SK-N-SH (cell line): ENCODE measurements around the gene ATE1. TPM values are rescaled to one million over a fixed set of nuclear protein-coding genes. Genes with fewer than 3 reads are reported as not detected.

Experiments
- CTCF ChIA-PET: fragments of 300-600, 350-600 bp; formaldehyde crosslinking; extraction: SDS; loops from one replicate; lab custom pipeline; 2021; lab: Yijun Ruan, JAX
- POLR2A ChIA-PET: fragments of 350-600 bp; sonication (Branson Sonifier 250); formaldehyde crosslinking; extraction: SDS; loops from one replicate; lab custom pipeline; 2020; ENCODE audit warnings: antibody characterized with exemption, inconsistent platforms; lab: Yijun Ruan, JAX
- DNase-seq: peaks from one replicate; pipeline ENCODE4 v3.0.0; 2012
- H2AFZ ChIP-seq: fragments of 200-600 bp; sonication (generic); 2 replicates; pipeline ENCODE4 v1.8.1; 2016; ENCODE audit warnings: antibody characterized with exemption, mild to moderate bottlenecking, low read depth
- H3F3A ChIP-seq: fragments of 200-600 bp; sonication (generic); replicated peaks from 2 replicates; pipeline ENCODE3; 2016; ENCODE audit warnings: antibody characterized with exemption, mild to moderate bottlenecking; ENCODE audit not compliant: insufficient read depth
- H3K27ac ChIP-seq, 2 experiments: fragments of 200-500 bp in 1 of 2; fragments of 200-600 bp in 1 of 2; sonication (Bioruptor generic) in 1 of 2; sonication (generic), shearing (Covaris generic) in 1 of 2; 2 replicates each; pipeline versions ENCODE4 v1.5.1 to v1.6.1; 2014 to 2016; ENCODE audit warnings: low read depth in 2 of 2, inconsistent platforms in 1 of 2, low read length in 1 of 2, mild to moderate bottlenecking in 1 of 2, mixed read lengths in 1 of 2
- H3K27me3 ChIP-seq: fragments of 200-600 bp; sonication (generic), shearing (Covaris generic); 2 replicates; pipeline ENCODE4 v1.6.1; 2016; ENCODE audit warnings: mixed run types; ENCODE audit not compliant: insufficient read depth
- H3K36me3 ChIP-seq, 2 experiments: fragments of 200-500 bp in 1 of 2; fragments of 200-600 bp in 1 of 2; sonication (Bioruptor generic) in 1 of 2; sonication (generic) in 1 of 2; replicated peaks in 1 of 2; 2 replicates each; pipeline versions ENCODE3 to v1.5.1; 2014 to 2016; ENCODE audit warnings: low read length in 1 of 2, mild to moderate bottlenecking in 1 of 2; ENCODE audit not compliant: insufficient read depth in 2 of 2, control insufficient read depth in 1 of 2
- H3K4me1 ChIP-seq, 2 experiments: fragments of 200-500 bp in 1 of 2; fragments of 200-600 bp in 1 of 2; sonication (Bioruptor generic) in 1 of 2; sonication (generic), shearing (Covaris generic) in 1 of 2; 2 replicates each; pipeline versions ENCODE4 v1.5.1 to v1.6.1; 2014 to 2016; ENCODE audit warnings: low read depth in 1 of 2, low read length in 1 of 2, mixed run types in 1 of 2; ENCODE audit not compliant: insufficient read depth in 2 of 2, control insufficient read depth in 1 of 2
- H3K4me2 ChIP-seq: fragments of 200-600 bp; sonication (generic), shearing (Covaris generic); 2 replicates; pipeline ENCODE4 v1.6.1; 2017; ENCODE audit warnings: mixed run types
- H3K4me3 ChIP-seq, 2 experiments: fragments of 200-500 bp in 1 of 2; fragments of 200-600 bp in 1 of 2; sonication (Bioruptor generic) in 1 of 2; sonication (generic), shearing (Covaris generic) in 1 of 2; 2 replicates each; pipeline versions ENCODE4 v1.5.1 to v1.8.1; 2014 to 2016; ENCODE audit warnings: low read depth in 2 of 2, inconsistent platforms in 1 of 2, low read length in 1 of 2, mild to moderate bottlenecking in 1 of 2, mixed read lengths in 1 of 2, moderate library complexity in 1 of 2
- H3K79me2 ChIP-seq: fragments of 200-600 bp; sonication (generic); 2 replicates; pipeline ENCODE4 v1.8.1; 2017; ENCODE audit warnings: mild to moderate bottlenecking; ENCODE audit not compliant: insufficient read depth
- H3K9ac ChIP-seq: fragments of 200-600 bp; sonication (generic); 2 replicates; pipeline ENCODE4 v1.6.1; 2017; ENCODE audit warnings: mixed run types
- H3K9me2 ChIP-seq: fragments of 200-600 bp; sonication (generic); 2 replicates; pipeline ENCODE4 v1.6.1; 2017; ENCODE audit warnings: mixed run types
- H3K9me3 ChIP-seq: fragments of 200-600 bp; sonication (generic); 2 replicates; pipeline ENCODE4 v1.6.1; 2017; ENCODE audit warnings: mixed run types, mild to moderate bottlenecking, moderate library complexity
- H4K20me1 ChIP-seq: fragments of 200-600 bp; sonication (generic); 2 replicates; pipeline ENCODE4 v1.6.1; 2017; ENCODE audit warnings: mild to moderate bottlenecking, mixed run types; ENCODE audit not compliant: insufficient read depth
- ELF1 ChIP-seq: IDR thresholded peaks from 2 replicates; pipeline ENCODE4 v1.4.0; 2012
- FOXJ3 ChIP-seq: sonication (generic); formaldehyde crosslinking; IDR thresholded peaks from 2 replicates; pipeline ENCODE4 v1.5.1; 2020; ENCODE audit warnings: mild to moderate bottlenecking, missing genetic modification reagents
- GABPA ChIP-seq: IDR thresholded peaks from 2 replicates; pipeline ENCODE4 v1.4.0; 2012; ENCODE audit warnings: low read depth, mild to moderate bottlenecking
- GATA2 ChIP-seq: sonication (generic); formaldehyde crosslinking; IDR thresholded peaks from 2 replicates; pipeline ENCODE4 v1.5.0; 2020; ENCODE audit warnings: mild to moderate bottlenecking, missing genetic modification reagents
- JUND ChIP-seq: IDR thresholded peaks from 2 replicates; pipeline ENCODE4 v1.4.0; 2012
- MAX ChIP-seq: IDR thresholded peaks from 2 replicates; pipeline ENCODE4 v1.4.0; 2012; ENCODE audit warnings: low read depth
- MEF2A ChIP-seq: IDR thresholded peaks from 2 replicates; pipeline ENCODE4 v1.4.0; 2012; ENCODE audit warnings: low read depth, borderline replicate concordance
- MXI1 ChIP-seq: IDR thresholded peaks from 2 replicates; pipeline ENCODE4 v1.6.1; 2012; ENCODE audit warnings: mild to moderate bottlenecking, low read depth, low read length, improper control_type of control experiment
- NFIC ChIP-seq: IDR thresholded peaks from 2 replicates; pipeline ENCODE4 v1.4.0; 2012; ENCODE audit warnings: borderline replicate concordance
- NRF1 ChIP-seq: IDR thresholded peaks from 2 replicates; pipeline ENCODE4 v1.6.1; 2012; ENCODE audit warnings: low read depth, mild to moderate bottlenecking, low read length
- RAD21 ChIP-seq: IDR thresholded peaks from 2 replicates; pipeline ENCODE4 v1.6.1; 2012; ENCODE audit warnings: mild to moderate bottlenecking, low read length
- RCOR1 ChIP-seq: fragments of 150-350 bp; IDR thresholded peaks from 2 replicates; pipeline ENCODE4 v1.6.1; 2017; ENCODE audit warnings: antibody characterized with exemption, low read length
- RFX5 ChIP-seq: IDR thresholded peaks from 2 replicates; pipeline ENCODE4 v1.6.1; 2012; ENCODE audit warnings: mild to moderate bottlenecking, improper control_type of control experiment, low read length
- RXRA ChIP-seq: IDR thresholded peaks from 2 replicates; pipeline ENCODE4 v1.4.0; 2012; ENCODE audit warnings: low read depth, mild to moderate bottlenecking, borderline replicate concordance
- SIN3A ChIP-seq: IDR thresholded peaks from 2 replicates; pipeline ENCODE4 v1.6.1; 2012; ENCODE audit warnings: low read depth, mild to moderate bottlenecking, low read length, moderate library complexity, borderline replicate concordance
- SMC3 ChIP-seq: IDR thresholded peaks from 2 replicates; pipeline ENCODE4 v1.6.1; 2012; ENCODE audit warnings: low read depth, low read length, improper control_type of control experiment
- TAF1 ChIP-seq: IDR thresholded peaks from 2 replicates; pipeline ENCODE4 v1.6.1; 2012; ENCODE audit warnings: low read depth, mild to moderate bottlenecking, low read length, moderate library complexity, borderline replicate concordance
- USF1 ChIP-seq: IDR thresholded peaks from 2 replicates; pipeline ENCODE4 v1.4.0; 2012; ENCODE audit warnings: low read depth, borderline replicate concordance
- USF2 ChIP-seq: fragments of 150-350 bp; IDR thresholded peaks from 2 replicates; pipeline ENCODE4 v1.6.1; 2017; ENCODE audit warnings: antibody characterized with exemption, low read length, low read depth, borderline replicate concordance
- YY1 ChIP-seq: IDR thresholded peaks from 2 replicates; pipeline ENCODE4 v1.4.0; 2012; ENCODE audit warnings: low read depth, mild to moderate bottlenecking
- ZBTB33 ChIP-seq: IDR thresholded peaks from 2 replicates; pipeline ENCODE4 v1.4.0; 2012; ENCODE audit warnings: low read depth, borderline replicate concordance
- WGBS: methylation state at CpG from one replicate; pipeline ENCODE4 v1.1.6; 2017; ENCODE audit warnings: low lambda C conversion rate; 5-methylcytosine and 5-hydroxymethylcytosine counted together
- polyA plus RNA-seq, 3 experiments: library from polyadenylated mRNA; depleted of rRNA; stranded (reverse); fragments of >200 nt; gene quantifications; 2 replicates each; pipeline ENCODE4 v1.2.3, GENCODE V29; 2012

ATE1 gene
- polyA plus RNA-seq, 1 of the 3 experiments (the other 2 are of a cell fraction), result 6.3 TPM

- ChIA-PET CTCF (interaction anchor here (0.9 to 3.4 kb wide), 3 partner anchors 9 to 32 kb away, joined by 3 to 22 read pairs (median 3); no protein-coding TSS in a partner anchor), POLR2A (no interaction called here)
- Histone ChIP-seq H3K9ac (no peak overlapping the region), H4K20me1 (no peaks in the 10 kb centered on the region), H3F3A (no peaks in the 10 kb centered on the region), H3K4me3 (no peak overlapping the region), H3K36me3 (peaks cover 20 to 54% of the 10 kb centered on the region in 2 experiments), H3K4me1 (no peaks in the 10 kb centered on the region), H3K27ac (no peak overlapping the region), H3K27me3 (no peaks in the 10 kb centered on the region), H3K79me2 (no peaks in the 10 kb centered on the region), H3K4me2 (no peak overlapping the region), H2AFZ (no peak overlapping the region), H3K9me2 (no peaks in the 10 kb centered on the region), H3K9me3 (no peaks in the 10 kb centered on the region)
- TF ChIP-seq FOXJ3 (CRISPR knock-in tag), result no peak
- no peak for TF ChIP-seq RCOR1
- no peak for TF ChIP-seq MXI1
- TF ChIP-seq MEF2A, result no peak
- no peak for TF ChIP-seq YY1
- TF ChIP-seq JUND, result no peak
- TF ChIP-seq ZBTB33, result no peak
- no peak for TF ChIP-seq GABPA
- WGBS, result 97% methylated on average over 3 of the region's 3 CpGs
- no peak for DNase-seq
These were observed 95.2 kb downstream of the ATE1 start for GRCh38 chr10:121832647-121833046.

GRCh38 chr10:121831777-121832176, 96.1 kb downstream of the ATE1 start:
- no peak for TF ChIP-seq ELF1
- TF ChIP-seq SMC3, result no peak
- TF ChIP-seq NFIC, result no peak
- TF ChIP-seq NRF1, result no peak
- no peak for TF ChIP-seq FOXJ3 (CRISPR knock-in tag)
- no peaks in the 10 kb centered on the region for H3F3A ChIP-seq
- H3K9me2 ChIP-seq, result no peaks in the 10 kb centered on the region
- no peaks in the 10 kb centered on the region for H3K27me3 ChIP-seq
- no peak overlapping the region for H3K4me3 ChIP-seq
- no peak overlapping the region for H2AFZ ChIP-seq
- H4K20me1 ChIP-seq, result no peaks in the 10 kb centered on the region
- H3K4me1 ChIP-seq, result no peaks in the 10 kb centered on the region
- CTCF ChIA-PET, result interaction anchor here (1.0 to 3.4 kb wide), 3 partner anchors 8 to 55 kb away, joined by 3 to 22 read pairs (median 4); no protein-coding TSS in a partner anchor
- H3K27ac ChIP-seq, result no peak overlapping the region
- no peaks in the 10 kb centered on the region for H3K9me3 ChIP-seq
- H3K4me2 ChIP-seq, result no peak overlapping the region
- DNase-seq, result no peak
- 100% methylated on average over 1 of the region's 1 CpG for WGBS
- POLR2A ChIA-PET, result no interaction called here
- peaks cover 23 to 47% of the 10 kb centered on the region in 2 experiments for H3K36me3 ChIP-seq
- H3K9ac ChIP-seq, result no peak overlapping the region
- no peaks in the 10 kb centered on the region for H3K79me2 ChIP-seq

- no peak overlapping the region for H2AFZ ChIP-seq
- H3K36me3 ChIP-seq, result peaks cover 23 to 42% of the 10 kb centered on the region in 2 experiments
- H4K20me1 ChIP-seq, result no peaks in the 10 kb centered on the region
- DNase-seq, result no peak
- H3K79me2 ChIP-seq, result no peaks in the 10 kb centered on the region
- H3K4me3 ChIP-seq, result no peak overlapping the region
- CTCF ChIA-PET, result interaction anchor here (1.0 kb wide), 2 partner anchors 56 to 97 kb away, joined by 3 to 4 read pairs; no protein-coding TSS in a partner anchor
- no peaks in the 10 kb centered on the region for H3K9me3 ChIP-seq
- POLR2A ChIA-PET, result no interaction called here
- H3K27ac ChIP-seq, result no peak overlapping the region
- H3K27me3 ChIP-seq, result no peaks in the 10 kb centered on the region
- 97% methylated on average over 6 of the region's 6 CpGs for WGBS
- H3F3A ChIP-seq, result peaks cover under 1% of the 10 kb centered on the region
- H3K9me2 ChIP-seq, result no peaks in the 10 kb centered on the region
- H3K4me2 ChIP-seq, result no peak overlapping the region
- H3K9ac ChIP-seq, result no peak overlapping the region
- H3K4me1 ChIP-seq, result no peaks in the 10 kb centered on the region
- no peak for TF ChIP-seq MXI1
- no peak for TF ChIP-seq MAX
- TF ChIP-seq SMC3, result no peak
- no peak for TF ChIP-seq NRF1
- TF ChIP-seq GATA2 (CRISPR knock-in tag), result no peak
- TF ChIP-seq FOXJ3 (CRISPR knock-in tag), result no peak
- TF ChIP-seq USF1, result no peak
- no peak for TF ChIP-seq TAF1
- no peak for TF ChIP-seq USF2
- TF ChIP-seq RFX5, result no peak
- TF ChIP-seq YY1, result no peak
- no peak for TF ChIP-seq RXRA
- no peak for TF ChIP-seq GABPA
- no peak for TF ChIP-seq RAD21
- TF ChIP-seq SIN3A, result no peak
These were observed 96.6 kb downstream of the ATE1 start for GRCh38 chr10:121831237-121831636.
